ENCODE results near the gene TEK. TPM values are rescaled to one million over a fixed set of nuclear protein-coding genes. Genes with fewer than 3 reads are reported as not detected.

The TEK gene
- total RNA-seq, 2 donors from 2014 or later, result 2.4 to 4.2 TPM

- no peak for ATAC-seq
- intact Hi-C loops (cut with DNase I, micrococcal nuclease), result no loop called here
- DNase-seq, result no peak
These were observed 3.2 kb downstream of the TEK start for GRCh38 chr9:27112235-27112634.

DNA sequence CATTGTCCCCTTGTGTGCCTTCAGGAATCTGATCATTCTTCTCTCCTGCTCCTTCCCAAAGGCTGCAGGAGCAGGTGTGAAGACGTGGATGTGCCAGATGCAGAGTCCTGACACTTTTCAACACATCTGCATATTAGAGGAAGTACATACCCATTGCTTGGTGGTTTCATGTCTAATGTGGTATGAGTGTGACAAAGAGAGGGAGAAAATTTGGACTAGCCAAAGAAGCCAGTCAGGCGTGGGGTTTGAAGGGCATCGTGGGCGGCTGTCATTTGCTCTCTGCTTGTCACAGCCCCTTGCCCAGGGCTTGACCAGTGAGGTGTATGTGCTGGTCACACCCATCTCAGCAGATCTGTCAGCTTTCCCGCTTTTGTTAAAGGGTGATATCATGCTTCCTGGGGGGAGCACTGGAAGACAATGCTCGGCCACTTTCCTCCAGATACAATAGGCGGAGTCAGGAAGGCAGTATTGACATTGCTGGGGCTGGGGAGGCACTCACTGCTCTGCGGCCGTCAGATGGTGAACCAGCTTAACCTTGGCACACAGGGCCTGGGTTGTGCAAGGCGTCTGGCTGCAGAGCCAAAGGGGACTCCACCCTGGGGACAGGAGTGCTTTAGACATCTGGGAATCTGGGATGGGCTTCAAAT, 8.6 kb downstream of the TEK start:
- intact Hi-C loops (cut with DNase I, micrococcal nuclease), result no loop called here

GRCh38 chr9:27118916-27119315, 9.9 kb downstream of the TEK start:
- ATAC-seq (no peak), DNase-seq (no peak)
- intact Hi-C loops (cut with DNase I, micrococcal nuclease), result no loop called here

More for the DNA sequence above, 8.6 kb downstream of the TEK start:
- ATAC-seq (peak; percentile 99), DNase-seq (peak; percentile 67 to 82)

DNA sequence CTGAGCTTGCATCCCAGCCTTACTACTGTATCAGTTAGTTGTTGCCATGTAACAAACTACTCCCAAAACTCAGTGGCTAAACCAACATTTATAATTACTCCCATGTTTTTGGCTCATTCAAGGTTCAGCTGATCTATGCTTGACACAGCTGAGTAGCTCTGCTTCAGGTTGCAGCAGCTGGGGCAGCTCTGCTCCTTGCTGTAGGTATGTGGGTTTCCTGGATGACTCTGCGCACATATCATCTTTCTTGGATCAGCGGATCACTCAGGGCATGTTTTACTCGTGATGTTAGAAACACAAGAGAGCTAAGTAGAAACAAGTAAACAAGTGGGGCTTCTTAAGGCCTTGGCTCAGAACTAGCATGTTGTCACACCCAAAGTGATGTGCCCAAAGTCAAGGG, 15.1 kb downstream of the TEK start:
- no peak for DNase-seq
- intact Hi-C loops (cut with DNase I, micrococcal nuclease), result no loop called here
- ATAC-seq, result no peak

DNA sequence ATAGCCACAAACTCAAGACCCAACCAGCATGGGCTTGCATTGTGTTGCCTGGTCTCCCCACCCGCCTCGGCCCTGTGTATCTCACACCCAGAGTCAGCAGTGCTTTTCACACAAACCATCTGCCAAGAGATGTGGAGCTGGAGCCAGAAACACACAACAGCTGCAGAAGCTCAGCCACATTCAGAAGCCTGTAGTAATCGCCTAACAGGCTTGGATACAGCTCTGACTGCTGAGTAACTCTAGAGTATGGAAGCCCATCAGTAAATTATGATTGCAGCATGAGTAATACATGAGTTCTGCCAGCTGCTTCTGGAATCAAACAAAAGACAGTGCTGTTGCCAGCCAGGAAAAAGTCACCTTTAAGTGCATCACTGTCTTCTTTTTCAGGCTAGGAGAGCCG, 16.0 kb downstream of the TEK start:
- intact Hi-C loops (cut with DNase I, micrococcal nuclease), result no loop called here
- DNase-seq (peak; percentile 33 to 63), ATAC-seq (peak; percentile 70)

DNA sequence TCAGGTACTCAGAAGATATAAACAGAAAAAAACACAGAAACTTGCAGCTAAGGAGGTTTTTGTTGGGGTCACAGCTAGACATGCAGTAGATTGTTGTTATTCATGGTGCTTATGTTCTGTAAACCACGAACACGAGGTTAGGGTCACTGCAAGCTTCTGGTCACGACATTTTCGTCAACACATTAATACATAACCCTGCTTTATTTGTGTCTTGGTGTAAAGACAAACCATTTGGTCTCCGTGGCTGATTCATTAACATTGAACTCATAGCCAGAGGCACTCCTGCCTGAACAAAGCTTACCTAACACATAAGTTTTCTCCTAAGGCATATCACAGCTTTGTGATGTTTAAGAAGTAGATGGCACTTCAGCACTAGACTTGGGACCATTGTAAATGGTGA, 16.9 kb downstream of the TEK start:
- ATAC-seq (no peak), DNase-seq (no peak)
- intact Hi-C loops (cut with DNase I, micrococcal nuclease), result no loop called here

DNA sequence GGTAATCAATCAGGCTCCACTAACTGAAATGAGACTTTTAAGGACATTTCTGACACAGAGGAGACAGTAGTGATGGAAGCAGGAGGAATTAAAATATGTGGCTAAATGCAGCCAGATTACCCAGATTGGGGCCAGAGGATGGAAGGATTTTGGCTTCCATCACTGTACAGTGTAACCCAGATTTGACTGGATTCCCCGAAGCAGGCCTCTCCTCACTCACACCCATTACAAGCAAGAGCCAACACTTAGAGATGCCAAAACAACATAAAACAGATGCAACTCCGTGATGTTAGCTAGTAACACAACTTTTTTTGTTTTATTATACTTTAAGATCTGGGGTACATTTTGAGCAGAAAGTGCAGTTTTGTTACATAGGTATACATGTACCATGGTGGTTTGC, 17.6 kb downstream of the TEK start:
- no peak for ATAC-seq
- no peak for DNase-seq
- intact Hi-C loops (cut with DNase I, micrococcal nuclease), result no loop called here

DNA sequence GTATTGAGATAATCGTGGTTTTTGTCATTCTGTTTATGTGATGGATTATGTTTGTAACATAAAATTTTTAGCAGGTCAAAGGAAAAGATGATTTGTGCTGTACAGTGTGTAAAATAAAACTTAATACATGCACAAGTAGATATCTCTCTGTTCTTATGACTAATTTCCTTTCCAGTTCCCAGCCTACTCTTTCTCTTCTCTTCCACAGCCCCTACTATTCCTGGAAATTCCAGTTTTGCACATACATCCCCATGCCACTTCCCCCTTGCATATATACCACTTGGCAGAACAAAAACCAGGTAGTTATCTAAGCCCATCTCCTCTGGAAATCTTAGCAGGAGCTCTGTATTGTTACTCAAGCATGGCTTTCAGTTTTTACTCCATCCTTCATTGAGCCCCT, 20.2 kb downstream of the TEK start:
- intact Hi-C loops (cut with DNase I, micrococcal nuclease), result no loop called here
- ATAC-seq (no peak), DNase-seq (no peak)

DNA sequence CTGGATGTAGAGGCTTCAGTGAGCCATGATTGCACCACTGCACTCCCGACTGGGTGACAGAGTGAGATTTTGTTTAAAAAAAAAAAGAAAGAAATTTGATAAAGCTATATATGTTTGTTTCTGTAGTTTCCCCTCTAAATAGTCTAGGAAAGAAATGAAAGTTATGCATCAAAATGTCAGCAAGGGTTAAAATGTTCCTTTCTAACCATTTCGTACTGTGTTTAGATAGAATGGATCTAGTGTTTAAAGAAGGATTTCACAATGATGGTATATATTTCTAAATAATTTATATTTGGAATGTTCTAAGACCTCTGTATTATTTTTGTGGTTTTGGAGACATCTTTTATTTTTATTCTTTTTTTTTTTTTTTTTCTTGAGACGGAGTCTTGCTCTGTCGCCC, 22.7 kb downstream of the TEK start:
- ATAC-seq (no peak), DNase-seq (no peak)
- intact Hi-C loops (cut with DNase I, micrococcal nuclease), result no loop called here

GRCh38 chr9:27133817-27134216, 24.8 kb downstream of the TEK start:
- ATAC-seq (no peak), DNase-seq (no peak)
- intact Hi-C loops (cut with DNase I, micrococcal nuclease), result no loop called here

GRCh38 chr9:27142299-27142930, 33.4 kb downstream of the TEK start:
- DNase-seq (no peak), ATAC-seq (no peak)
- intact Hi-C loops (cut with DNase I, micrococcal nuclease), result no loop called here

DNA sequence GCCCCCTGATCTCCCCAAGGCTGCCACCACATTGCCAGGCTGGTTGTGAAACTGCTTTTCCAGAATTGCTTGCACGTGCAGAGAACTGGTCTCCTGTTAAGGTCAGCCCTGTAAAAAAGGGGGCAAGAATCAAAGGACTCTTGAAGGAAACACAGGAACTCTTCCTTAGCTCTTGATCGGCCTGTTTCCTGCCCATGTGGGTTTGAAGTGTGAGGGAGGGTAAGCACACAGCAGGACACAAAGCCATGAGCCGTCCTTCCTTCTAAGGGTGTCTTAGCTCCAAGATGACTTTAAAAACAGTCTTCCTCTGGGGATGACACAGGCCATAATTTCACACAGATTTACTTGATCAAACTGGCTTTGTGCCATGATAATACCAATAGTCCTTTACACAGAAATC, 36.1 kb downstream of the TEK start:
- ATAC-seq, result no peak
- intact Hi-C loops (cut with DNase I, micrococcal nuclease), result no loop called here
- DNase-seq, result no peak

- no peak for DNase-seq
- intact Hi-C loops (cut with DNase I, micrococcal nuclease), result no loop called here
- no peak for ATAC-seq
These were observed 40.6 kb downstream of the TEK start for GRCh38 chr9:27149651-27150050.

DNA sequence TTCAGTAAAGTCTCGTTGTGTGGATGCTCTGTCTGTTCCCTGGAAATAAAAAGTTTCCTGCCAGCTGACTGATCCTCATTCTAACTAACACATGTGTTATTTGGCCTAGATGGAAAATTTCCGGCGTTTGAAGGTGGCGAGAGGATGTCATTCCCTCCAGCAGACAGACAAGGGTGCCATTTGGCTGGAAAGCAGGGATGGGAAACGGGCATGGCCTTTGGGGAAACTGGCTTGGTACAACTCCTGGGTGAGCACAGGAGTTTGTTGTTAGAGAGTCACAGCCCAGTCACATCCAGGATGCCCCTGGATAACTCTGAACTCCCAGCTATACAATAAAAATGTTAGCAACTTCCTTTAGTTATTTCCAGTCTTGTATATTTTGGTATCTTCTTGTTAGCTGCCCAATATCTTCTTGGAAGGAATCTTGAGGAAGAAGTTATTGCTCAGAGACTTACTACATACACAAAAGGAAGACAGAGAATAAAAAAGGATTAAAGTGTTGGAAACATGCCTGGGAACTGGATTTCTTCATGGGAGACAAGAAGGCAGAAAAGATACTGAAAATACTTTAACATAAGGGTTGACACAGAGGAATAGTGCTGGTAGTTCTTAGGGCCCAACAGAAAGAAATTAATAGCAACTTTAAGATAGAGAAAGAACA, 41.9 kb downstream of the TEK start:
- ATAC-seq (no peak), DNase-seq (no peak)
- intact Hi-C loops (cut with DNase I, micrococcal nuclease), result no loop called here

- intact Hi-C loops (cut with DNase I, micrococcal nuclease), result no loop called here
- DNase-seq (no peak), ATAC-seq (no peak)
These were observed 42.8 kb downstream of the TEK start for GRCh38 chr9:27151693-27152404.

GRCh38 chr9:27152405-27152718, 43.3 kb downstream of the TEK start:
- DNase-seq, result no peak
- intact Hi-C loops (cut with DNase I, micrococcal nuclease), result no loop called here
- ATAC-seq, result no peak

- ATAC-seq (no peak), DNase-seq (no peak)
- intact Hi-C loops (cut with DNase I, micrococcal nuclease), result no loop called here
These were observed 45.9 kb downstream of the TEK start for GRCh38 chr9:27154908-27155307.

GRCh38 chr9:27157097-27157496, 48.1 kb downstream of the TEK start:
- DNase-seq (no peak), ATAC-seq (no peak)
- intact Hi-C loops (cut with DNase I, micrococcal nuclease), result no loop called here

DNA sequence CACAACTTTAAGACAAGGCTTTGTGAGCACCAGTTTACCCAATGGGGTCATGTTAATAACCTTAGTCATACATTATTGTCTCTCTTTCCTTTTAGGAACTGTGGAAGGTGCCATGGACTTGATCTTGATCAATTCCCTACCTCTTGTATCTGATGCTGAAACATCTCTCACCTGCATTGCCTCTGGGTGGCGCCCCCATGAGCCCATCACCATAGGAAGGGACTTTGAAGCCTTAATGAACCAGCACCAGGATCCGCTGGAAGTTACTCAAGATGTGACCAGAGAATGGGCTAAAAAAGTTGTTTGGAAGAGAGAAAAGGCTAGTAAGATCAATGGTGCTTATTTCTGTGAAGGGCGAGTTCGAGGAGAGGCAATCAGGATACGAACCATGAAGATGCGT, 48.7 kb downstream of the TEK start:
- intact Hi-C loops (cut with DNase I, micrococcal nuclease), result no loop called here
- DNase-seq, result no peak
- ATAC-seq, result no peak

DNA sequence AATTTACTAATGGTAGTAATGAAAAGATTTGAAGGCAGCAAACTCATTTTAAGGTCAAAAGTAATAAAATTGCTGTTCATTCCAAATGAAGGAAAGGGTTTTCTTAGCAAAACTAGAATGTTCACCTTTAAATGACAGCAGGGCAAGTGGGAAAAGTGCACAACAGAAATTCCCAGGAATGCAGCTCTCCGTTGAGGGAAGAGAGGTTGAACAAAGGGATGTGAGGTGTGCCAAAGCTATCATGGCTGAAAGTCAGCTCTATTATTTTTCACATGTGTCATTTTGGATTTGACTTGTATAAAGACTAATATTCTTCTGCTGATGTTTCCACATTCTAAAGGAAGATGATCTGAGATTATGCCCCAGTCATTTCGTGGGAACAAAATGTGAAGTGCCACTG, 51.6 kb downstream of the TEK start:
- intact Hi-C loops (cut with DNase I, micrococcal nuclease), result no loop called here
- DNase-seq (no peak), ATAC-seq (no peak)
